Mammary epithelial cell (primary cell): Measurements from ENCODE around the gene CHD1L.

ENCODE experiments used
- CTCF ChIP-seq, 2 donors: IDR thresholded peaks in 1 of 2; conservative IDR thresholded peaks in 1 of 2; 2 replicates each; pipeline ENCODE4 v1.5.1; 2011 to 2012; ENCODE audit warnings: inconsistent platforms in 2 of 2, low read length in 2 of 2, mild to moderate bottlenecking in 2 of 2, control low read depth in 1 of 2, low read depth in 1 of 2; ENCODE audit not compliant: insufficient read depth in 1 of 2; ENCODE audit errors: extremely low read depth in 1 of 2
- EZH2 ChIP-seq: IDR thresholded peaks from 2 replicates; pipeline ENCODE4 v1.6.1; 2012; ENCODE audit warnings: low read length, inconsistent platforms, borderline replicate concordance

DNA sequence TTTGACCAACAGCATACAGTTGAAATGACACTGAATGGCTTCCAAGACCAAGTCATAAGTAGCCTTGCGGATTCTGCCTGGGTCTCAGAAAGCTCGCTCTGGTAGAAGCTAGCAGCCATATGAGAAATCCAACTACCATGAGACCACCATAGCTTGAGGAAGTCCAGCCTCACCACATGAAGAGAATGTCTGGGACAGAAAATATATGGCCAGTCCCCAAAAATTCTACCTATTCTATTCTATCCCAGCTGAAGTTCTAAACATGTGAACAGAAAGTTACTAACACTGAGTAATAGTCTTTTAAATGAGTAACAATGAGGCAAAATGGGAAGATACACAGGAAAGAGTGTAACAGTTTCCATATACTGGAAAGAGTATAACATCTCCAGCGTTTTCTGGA lies 26.4 kb upstream of the CHD1L start:
- TF ChIP-seq CTCF (conservative IDR thresholded peaks at IDR 0.05 in 1 of 2, IDR thresholded peaks at IDR 0.05 in 1 of 2; ENCODE audit: extremely low read depth in 1 of 2, insufficient read depth in 1 of 2, low read depth in 1 of 2, low read length in 2 of 2), result no peak
- TF ChIP-seq EZH2, result no peak
